Colon (tissue), 2 donors: Measurements from ENCODE around the gene WDTC1.

Source experiments
- FAIRE-seq: peaks from 2 replicates; lab custom pipeline; 2012; peaks lifted over from hg19 to GRCh38; lab: Jason Lieb, UNC
- donor health status: control.
- donor health status: control.

WDTC1 gene

DNA sequence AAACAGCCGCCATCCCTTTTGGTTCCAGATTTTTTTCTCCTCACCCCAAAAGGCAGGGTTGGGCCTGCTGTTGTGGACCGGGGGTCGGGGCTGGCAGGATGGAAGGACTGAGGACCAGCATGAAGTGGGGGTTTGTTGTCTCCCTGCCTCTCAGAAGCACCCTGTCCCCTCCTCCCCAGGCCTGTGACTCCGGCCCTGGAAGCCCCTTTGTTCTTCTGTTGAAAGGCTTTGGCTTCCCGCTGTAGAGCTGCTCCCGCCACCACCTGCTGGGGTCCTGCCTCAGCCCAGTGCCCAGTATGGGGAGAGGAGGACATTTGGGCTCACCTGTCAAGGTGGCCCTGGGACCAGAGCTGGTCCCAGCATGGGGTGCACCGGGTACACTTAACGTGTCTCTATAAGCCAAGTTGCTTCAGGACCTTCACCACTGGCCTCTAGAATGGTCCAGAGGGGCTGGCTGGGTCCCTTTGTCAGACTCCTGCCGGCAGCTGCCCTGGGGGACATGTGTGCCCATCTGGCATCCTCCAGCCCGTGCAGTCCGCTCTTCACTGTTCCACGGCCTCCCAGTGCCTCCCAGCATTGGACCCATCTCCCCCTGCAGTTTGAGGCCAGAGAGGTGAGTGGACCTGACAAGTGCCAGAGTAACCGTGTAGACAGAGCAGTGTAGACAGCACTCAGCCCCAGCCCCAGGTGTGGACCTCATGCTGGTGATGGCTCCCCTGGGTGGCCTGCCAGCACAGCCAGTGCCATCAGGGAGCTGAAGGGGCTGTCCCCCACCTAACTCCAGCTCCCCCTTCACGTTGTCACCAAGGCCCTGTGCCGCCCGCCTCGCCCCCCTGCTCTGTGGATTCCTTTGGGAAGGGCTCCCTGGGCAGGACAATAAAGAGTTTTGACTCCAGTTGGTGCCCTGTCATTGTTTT, 101.3 kb downstream of the WDTC1 start:
- no peak for FAIRE-seq

DNA sequence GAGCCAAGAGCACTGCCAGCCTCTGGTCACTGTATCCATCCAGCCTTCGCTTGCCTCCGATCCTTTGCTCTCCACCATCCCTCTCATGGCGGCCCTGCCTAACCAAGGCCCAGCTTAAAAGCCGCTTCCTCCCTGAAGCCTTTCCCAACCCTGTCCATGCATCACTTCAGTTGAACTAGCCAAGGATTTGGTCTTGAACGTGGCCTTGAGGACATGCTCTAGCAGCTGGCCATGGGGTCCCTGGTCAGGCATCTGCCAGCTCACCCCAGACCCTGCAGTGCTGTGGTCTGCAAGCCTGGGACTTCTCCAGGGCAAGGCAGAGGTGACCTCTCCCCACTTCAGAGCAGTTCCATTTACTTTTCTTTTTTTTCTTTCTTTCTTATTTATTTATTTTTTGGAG, 102.3 kb downstream of the WDTC1 start:
- FAIRE-seq, result no peak

GRCh38 chr1:27338751-27339150, 104.3 kb downstream of the WDTC1 start:
- no peak for FAIRE-seq

DNA sequence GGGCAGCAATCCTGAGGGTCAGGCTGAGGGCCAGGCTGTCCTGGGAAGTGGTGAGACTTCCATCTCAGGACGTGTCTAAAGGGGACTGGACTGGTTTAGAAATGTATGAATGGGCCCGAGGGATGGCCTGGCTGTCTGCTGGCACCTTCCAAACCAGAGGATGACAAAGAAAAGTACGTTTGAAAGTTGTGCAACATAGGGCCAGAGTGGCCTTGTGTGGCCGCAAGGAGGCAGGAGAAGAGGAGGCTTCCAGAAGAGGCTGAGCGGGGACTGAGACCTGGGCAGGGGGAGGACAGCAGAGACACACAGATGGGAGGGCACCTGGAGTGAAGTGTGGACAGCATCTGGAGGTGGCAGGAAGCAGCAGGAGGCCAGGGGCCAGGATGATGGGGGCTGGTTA, 104.8 kb downstream of the WDTC1 start:
- FAIRE-seq, result no peak

DNA sequence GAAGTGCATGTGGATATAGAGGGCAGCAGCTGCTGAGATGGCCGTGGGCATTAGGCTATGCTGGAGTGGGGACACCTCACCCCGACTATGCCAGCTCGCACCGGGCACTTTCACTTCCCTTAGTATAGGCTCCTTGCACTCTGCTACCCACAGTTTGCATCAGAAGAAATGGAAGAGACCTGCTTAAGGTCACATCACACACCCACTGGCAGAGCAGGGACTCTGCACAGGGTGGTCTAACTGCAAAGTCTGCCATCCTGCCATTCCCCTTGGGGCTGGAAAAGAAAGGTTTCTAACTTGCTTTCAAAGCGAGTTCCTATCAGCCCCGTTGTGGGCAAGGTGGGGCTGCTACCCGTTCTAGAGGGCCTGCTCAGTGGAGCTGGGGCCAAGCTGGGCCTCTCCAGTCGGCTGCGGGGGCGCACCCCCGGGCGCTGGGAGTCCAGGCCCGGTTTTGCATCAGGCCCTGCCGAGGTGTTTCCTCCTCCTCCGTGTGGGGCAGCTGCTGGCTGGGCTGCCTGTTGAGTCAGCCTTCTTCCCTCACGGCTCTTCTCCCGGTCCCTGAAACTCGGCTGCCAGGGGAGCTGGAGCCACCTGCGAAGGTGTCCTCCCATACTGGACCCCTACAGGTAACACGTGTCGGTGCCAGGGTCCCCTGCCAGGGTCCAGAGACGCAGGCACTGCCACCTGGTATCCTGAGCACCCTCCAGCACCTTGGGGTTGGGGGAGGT, 107.3 kb downstream of the WDTC1 start, which contains the start of gene SYTL1:
Gene SYTL1 (plus strand): TSS at position 498 of the 728 bp plus-strand sequence. CDS start 3,313 bp downstream, outside the sequence.
- FAIRE-seq, result no peak

DNA sequence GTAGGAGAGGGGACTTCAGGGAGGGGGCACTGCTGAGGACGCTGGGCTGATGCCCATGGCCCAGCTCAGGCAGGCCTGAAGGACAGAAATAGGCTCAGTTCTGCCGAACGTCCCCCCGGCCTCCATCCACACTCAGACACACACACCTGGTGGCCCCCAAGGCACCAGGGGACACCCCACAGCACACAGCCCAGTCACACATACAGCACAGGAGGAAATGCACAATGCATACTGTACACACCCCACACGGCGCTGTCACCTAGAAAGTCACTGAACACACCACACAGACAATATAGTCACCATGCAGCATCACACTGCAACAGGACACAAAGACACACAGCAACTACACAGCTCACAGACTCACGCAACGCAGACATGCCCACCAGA, 108.0 kb downstream of the WDTC1 start:
- no peak for FAIRE-seq

GRCh38 chr1:27342778-27343638, 108.6 kb downstream of the WDTC1 start:
- no peak for FAIRE-seq

GRCh38 chr1:27343639-27344025, 109.2 kb downstream of the WDTC1 start:
- no peak for FAIRE-seq

DNA sequence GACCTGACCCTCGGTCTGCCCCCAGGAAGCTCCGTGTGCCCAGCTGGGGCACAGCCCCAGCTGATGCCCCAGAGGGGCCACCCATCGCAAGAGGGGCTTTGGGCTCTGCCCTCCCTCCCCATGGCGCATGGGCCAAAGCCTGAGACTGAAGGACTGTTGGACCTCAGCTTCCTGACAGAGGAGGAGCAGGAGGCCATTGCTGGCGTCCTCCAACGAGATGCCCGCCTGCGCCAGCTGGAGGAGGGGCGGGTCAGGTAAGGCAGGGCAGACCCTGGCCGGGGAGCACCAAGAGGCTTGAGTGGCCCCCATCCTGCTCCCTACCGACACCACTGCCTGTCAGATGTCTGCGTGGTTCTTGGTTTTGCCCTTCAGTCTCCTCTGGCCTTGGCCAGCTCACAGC, 110.8 kb downstream of the WDTC1 start:
- FAIRE-seq, result no peak

DNA sequence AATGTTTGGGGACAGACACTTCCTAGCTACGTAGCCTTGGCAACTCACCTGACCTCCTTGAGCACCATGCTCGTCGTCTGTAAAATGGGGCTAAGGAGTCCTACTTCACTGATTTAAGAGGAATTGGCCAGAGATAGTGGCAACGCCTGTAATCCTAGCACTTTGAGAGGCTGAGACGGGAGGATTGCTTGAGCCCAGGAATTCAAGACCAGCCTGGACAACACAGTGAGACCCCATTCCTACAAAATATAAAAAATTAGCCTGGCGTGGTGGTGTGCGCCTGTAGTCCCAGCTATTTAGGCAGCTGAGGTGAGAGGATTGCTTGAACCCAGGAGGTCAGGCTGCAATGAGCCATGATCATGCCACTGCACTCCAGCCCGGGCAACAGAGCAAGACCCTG, 111.9 kb downstream of the WDTC1 start:
- no peak for FAIRE-seq

GRCh38 chr1:27346991-27347624, 112.7 kb downstream of the WDTC1 start:
- FAIRE-seq, result no peak

- FAIRE-seq, result no peak
These were observed 114.7 kb downstream of the WDTC1 start for GRCh38 chr1:27348861-27349783.

DNA sequence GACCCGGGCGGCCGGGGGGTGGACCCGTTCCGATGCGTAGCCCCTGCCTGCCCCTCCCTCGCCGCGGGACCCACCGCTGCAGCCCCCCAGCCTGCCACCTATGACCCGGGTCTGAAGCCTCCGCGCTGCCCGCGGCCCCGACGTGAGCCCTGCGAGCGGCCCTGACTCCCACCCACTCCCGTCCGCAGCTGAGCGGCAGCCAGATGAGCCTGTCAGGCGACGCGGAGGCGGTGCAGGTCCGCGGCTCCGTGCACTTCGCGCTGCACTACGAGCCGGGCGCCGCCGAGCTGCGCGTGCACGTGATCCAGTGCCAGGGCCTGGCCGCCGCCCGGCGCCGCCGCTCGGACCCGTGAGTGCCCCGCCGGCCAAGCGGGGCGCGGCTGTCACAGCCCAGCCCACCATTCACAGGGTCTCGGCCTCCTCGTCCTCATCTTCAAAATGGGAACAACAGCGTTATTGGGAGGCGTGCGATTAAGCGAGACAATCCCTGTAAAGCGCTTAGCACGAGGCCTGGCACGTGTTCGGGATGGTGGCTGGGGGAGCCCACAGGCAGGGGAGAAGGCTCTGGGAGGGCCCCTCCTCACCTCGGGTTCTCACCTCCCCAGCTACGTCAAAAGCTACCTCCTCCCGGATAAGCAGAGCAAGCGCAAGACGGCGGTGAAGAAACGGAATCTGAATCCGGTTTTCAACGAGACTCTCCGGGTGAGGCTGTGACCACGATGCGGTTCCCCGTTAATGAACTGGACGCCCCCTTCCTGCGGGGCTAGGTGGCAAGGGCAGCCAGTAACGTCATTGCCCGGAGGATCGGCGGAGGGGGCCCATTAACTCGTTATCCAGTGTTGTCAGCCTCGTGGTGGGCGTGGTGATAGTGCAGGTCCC, 115.6 kb downstream of the WDTC1 start:
- FAIRE-seq, result no peak

DNA sequence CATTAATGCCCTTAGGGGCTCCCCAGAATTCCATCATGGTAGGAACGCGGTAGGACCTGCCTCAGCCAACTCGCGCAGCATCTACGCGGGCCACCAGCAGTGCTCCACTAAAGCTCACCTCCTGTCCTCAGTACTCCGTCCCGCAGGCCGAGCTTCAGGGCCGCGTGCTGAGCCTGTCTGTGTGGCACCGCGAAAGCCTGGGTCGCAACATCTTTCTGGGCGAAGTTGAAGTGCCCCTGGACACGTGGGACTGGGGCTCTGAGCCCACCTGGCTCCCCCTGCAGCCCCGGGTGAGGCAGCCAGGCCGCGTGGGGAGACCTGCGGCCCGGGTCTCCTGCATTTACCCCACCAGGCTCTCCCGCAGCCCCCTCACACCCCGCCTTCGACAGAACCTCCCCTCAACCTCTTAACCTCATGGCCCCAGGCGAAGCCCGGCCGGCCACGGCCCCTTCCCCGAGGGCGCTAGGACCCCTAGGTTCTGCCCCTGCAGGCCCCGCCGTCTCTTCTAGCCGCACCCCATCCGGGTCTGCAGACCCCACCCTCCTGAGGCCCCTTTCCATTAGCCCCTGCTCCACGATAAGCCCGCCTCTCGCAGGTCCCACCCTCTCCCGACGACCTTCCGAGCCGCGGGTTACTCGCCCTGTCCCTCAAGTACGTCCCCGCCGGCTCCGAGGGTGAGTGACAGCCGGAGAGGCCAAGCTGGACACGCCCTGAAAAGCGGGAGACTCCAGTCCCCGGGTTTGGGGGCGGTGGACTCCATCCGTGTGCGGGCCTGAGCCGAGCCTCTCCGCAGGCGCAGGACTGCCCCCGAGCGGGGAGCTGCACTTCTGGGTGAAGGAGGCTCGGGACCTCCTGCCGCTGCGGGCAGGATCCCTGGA, 116.5 kb downstream of the WDTC1 start:
- no peak for FAIRE-seq

- no peak for FAIRE-seq
These were observed 117.2 kb downstream of the WDTC1 start for GRCh38 chr1:27351541-27352107.

DNA sequence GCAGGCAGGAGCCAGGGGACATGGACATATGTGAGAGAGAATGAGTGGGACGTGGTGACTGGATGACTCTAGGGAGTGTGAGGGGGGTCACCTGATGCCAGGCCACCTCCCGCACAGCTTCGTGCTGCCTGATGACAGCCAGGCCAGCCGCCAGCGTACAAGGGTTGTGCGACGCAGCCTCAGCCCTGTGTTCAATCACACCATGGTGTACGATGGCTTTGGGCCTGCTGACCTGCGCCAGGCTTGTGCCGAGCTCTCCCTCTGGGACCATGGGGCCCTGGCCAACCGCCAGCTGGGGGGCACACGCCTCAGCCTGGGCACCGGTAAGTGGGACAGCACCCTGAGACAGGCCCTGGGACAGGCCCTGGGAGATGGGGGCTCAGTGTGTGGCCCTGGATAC, 118.7 kb downstream of the WDTC1 start:
- no peak for FAIRE-seq

DNA sequence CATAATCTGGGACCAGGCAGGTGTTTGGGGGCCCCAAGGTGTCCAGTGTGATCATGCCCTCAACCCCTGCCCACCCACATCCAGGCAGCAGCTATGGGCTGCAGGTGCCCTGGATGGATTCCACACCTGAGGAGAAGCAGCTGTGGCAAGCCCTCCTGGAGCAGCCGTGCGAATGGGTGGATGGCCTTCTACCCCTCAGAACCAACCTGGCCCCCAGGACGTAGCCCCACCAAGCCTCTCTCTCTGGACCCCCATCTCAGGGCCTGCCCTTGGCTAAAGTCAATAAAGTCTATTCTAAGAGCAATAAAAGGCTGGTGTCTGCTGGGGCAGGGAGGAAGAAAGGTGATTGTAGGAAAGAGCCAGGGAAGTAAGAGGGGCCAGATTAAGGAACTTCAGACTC, 119.2 kb downstream of the WDTC1 start:
- FAIRE-seq, result no peak

DNA sequence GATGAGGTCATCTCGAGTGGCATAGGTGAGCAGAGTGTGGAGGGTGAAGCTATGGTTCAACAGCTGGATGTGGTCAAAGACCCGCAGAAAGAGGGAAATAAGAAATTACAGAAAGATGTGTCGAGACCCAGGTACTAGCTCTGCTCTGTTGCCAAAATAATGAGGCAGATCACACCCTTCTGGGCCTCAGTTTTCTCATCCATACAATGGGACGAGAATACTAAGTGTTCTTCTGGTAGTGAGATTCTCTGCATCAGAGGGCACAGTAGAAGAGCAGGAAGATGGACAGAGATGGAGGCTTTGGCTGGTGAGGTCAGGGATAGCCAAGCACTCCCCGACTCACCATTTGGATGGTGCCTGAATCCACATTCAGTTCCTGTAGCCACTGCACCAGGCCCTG, 121.3 kb downstream of the WDTC1 start:
- no peak for FAIRE-seq

- FAIRE-seq, result no peak
These were observed 121.8 kb downstream of the WDTC1 start for GRCh38 chr1:27356277-27356618.
